Measurements from ENCODE around the gene MYCBPAP.

DNA sequence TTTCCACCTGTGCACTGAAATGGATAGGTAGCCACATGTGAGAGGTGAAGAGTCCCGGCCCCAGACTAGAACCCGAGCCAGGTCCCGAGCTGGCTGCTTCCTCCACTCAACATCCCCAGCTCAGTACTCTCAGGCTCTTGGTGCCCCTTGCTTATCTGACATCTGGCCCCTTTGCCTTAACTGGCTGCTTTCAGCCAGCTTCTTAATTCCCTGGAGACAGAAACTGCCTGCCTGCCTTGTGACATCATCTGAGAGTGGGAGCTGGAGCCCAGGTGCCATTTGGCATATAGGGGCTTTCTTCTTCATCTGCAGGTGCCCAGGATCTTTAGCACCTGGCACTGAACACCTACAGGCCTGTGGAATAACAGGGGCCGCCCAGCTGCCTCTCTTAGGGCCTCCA lies 48.5 kb upstream of the MYCBPAP start:
- TF ChIP-seq, protein P1, sequence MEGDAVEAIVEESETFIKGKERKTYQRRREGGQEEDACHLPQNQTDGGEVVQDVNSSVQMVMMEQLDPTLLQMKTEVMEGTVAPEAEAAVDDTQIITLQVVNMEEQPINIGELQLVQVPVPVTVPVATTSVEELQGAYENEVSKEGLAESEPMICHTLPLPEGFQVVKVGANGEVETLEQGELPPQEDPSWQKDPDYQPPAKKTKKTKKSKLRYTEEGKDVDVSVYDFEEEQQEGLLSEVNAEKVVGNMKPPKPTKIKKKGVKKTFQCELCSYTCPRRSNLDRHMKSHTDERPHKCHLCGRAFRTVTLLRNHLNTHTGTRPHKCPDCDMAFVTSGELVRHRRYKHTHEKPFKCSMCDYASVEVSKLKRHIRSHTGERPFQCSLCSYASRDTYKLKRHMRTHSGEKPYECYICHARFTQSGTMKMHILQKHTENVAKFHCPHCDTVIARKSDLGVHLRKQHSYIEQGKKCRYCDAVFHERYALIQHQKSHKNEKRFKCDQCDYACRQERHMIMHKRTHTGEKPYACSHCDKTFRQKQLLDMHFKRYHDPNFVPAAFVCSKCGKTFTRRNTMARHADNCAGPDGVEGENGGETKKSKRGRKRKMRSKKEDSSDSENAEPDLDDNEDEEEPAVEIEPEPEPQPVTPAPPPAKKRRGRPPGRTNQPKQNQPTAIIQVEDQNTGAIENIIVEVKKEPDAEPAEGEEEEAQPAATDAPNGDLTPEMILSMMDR (IDR thresholded peaks at IDR 0.05; ENCODE audit: low read length): no peak
- no peak for TF ChIP-seq EZH2phosphoT487 (IDR thresholded peaks at IDR 0.05; ENCODE audit: low read length)
